Activated naive CD8-positive, alpha-beta T cell treated with anti-CD3 and anti-CD28 coated beads, Interleukin-2, amount 10 ng/mL, durations not matched to agents 7 days and 5 days (primary cell): Measurements from ENCODE around the gene PEAK3. TPM values are rescaled to one million over a fixed set of nuclear protein-coding genes. Genes with fewer than 3 reads are reported as not detected.
"Not testable (repeated sequence)": the region's sequence is repeated elsewhere in the genome, so short reads cannot be mapped to it uniquely, and the experiment has no call there.

ENCODE experiments used
- ATAC-seq: fragments of 150-1000 bp; cut with Tn5 transposase; one replicate; pipeline ENCODE4 v1.10.0; 2021; ENCODE audit warnings: low read depth, moderate library complexity
- POLR2A ChIA-PET: fragments of 350-600 bp; sonication (Branson Sonifier 250); formaldehyde crosslinking; loops from one replicate; lab custom pipeline; 2021; ENCODE audit warnings: antibody characterized with exemption; lab: Charles Lee
- DNase-seq: peaks from one replicate; pipeline ENCODE4 v3.0.0; 2021
- H3K27ac Mint-ChIP-seq: one replicate; pipeline ENCODE4 v1.8.0; 2022; ENCODE audit warnings: mild to moderate bottlenecking, mixed read lengths
- H3K27me3 Mint-ChIP-seq: one replicate; pipeline ENCODE4 v1.8.0; 2022; ENCODE audit warnings: mild to moderate bottlenecking, moderate library complexity, mixed read lengths
- H3K36me3 Mint-ChIP-seq: one replicate; pipeline ENCODE4 v1.8.0; 2021; ENCODE audit warnings: mild to moderate bottlenecking, mixed read lengths
- H3K4me1 Mint-ChIP-seq: one replicate; pipeline ENCODE4 v1.8.0; 2021; ENCODE audit warnings: mixed read lengths
- H3K4me3 Mint-ChIP-seq: one replicate; pipeline ENCODE4 v1.8.0; 2022; ENCODE audit warnings: mild to moderate bottlenecking, moderate library complexity, mixed read lengths
- H3K9me3 Mint-ChIP-seq: one replicate; pipeline ENCODE4 v1.8.0; 2021; ENCODE audit warnings: mixed read lengths
- total RNA-seq, 2 experiments: library from RNA; stranded (reverse); gene quantifications; one replicate each; pipeline ENCODE4 v1.2.3, GENCODE V29; 2021

The PEAK3 gene
- total RNA-seq, 2 experiments from 2014 or later: 0.14 TPM; not detected in 1

- no peaks in the 10 kb centered on the region for H3K27me3 Mint-ChIP-seq
- peak; percentile 71 for DNase-seq
- peak overlapping the region; percentile 82 for H3K27ac Mint-ChIP-seq
- H3K9me3 Mint-ChIP-seq: no peaks in the 10 kb centered on the region
- ATAC-seq: peak; percentile 35
- peak overlapping the region; percentile 78 for H3K4me3 Mint-ChIP-seq
- H3K36me3 Mint-ChIP-seq: peaks cover 15% of the 10 kb centered on the region
- POLR2A ChIA-PET: interaction anchor here (0.5 to 1.5 kb wide), 5 partner anchors 38 to 172 kb away, joined by 3 to 8 read pairs (median 4); partner anchors contain the start of genes LSM7 and SPPL2B
- H3K4me1 Mint-ChIP-seq: peaks cover 18% of the 10 kb centered on the region
These were observed 8.6 kb upstream of the PEAK3 start for GRCh38 chr19:2290441-2291184.

- H3K9me3 Mint-ChIP-seq: no peaks in the 10 kb centered on the region
- POLR2A ChIA-PET: interaction anchor here (0.6 to 1.7 kb wide), 7 partner anchors 15 to 172 kb away, joined by 3 to 8 read pairs (median 4); partner anchors contain the start of genes LSM7 and SPPL2B
- DNase-seq (peak; percentile 78), ATAC-seq (peak; percentile 74)
- H3K4me1 Mint-ChIP-seq: peaks cover 16% of the 10 kb centered on the region
- H3K36me3 Mint-ChIP-seq: peaks cover 15% of the 10 kb centered on the region
- peak overlapping the region; percentile 91 for H3K4me3 Mint-ChIP-seq
- H3K27me3 Mint-ChIP-seq: no peaks in the 10 kb centered on the region
- H3K27ac Mint-ChIP-seq: peak overlapping the region; percentile 96
These were observed 7.9 kb upstream of the PEAK3 start for GRCh38 chr19:2289714-2290435.

- ATAC-seq (peak; percentile 27), DNase-seq (peak; percentile 58)
- peaks cover 14% of the 10 kb centered on the region for H3K36me3 Mint-ChIP-seq
- no peaks in the 10 kb centered on the region for H3K9me3 Mint-ChIP-seq
- peak overlapping the region; percentile 96 for H3K27ac Mint-ChIP-seq
- H3K4me3 Mint-ChIP-seq: peak overlapping the region; percentile 91
- no peaks in the 10 kb centered on the region for H3K27me3 Mint-ChIP-seq
- H3K4me1 Mint-ChIP-seq: peaks cover 14% of the 10 kb centered on the region
- POLR2A ChIA-PET: interaction anchor here (0.6 to 1.7 kb wide), 5 partner anchors 14 to 105 kb away, joined by 3 to 6 read pairs (median 4); partner anchors contain the start of gene LSM7
These were observed 7.1 kb upstream of the PEAK3 start for GRCh38 chr19:2288818-2289713.

GRCh38 chr19:2288338-2288817 lies 6.4 kb upstream of the PEAK3 start:
- H3K4me1 Mint-ChIP-seq: peaks cover 13% of the 10 kb centered on the region

GRCh38 chr19:2287585-2288337 lies 5.8 kb upstream of the PEAK3 start:
- Mint-ChIP-seq H3K4me1 (peaks cover 13% of the 10 kb centered on the region), H3K27ac (peak overlapping the region; percentile 70), H3K9me3 (no peaks in the 10 kb centered on the region), H3K4me3 (no peak overlapping the region), H3K27me3 (peaks cover 3% of the 10 kb centered on the region), H3K36me3 (peaks cover 7% of the 10 kb centered on the region)
- no peak for DNase-seq
- POLR2A ChIA-PET: no interaction called here
- no peak for ATAC-seq

More at GRCh38 chr19:2288338-2288817, 6.4 kb upstream of the PEAK3 start:
- Mint-ChIP-seq H3K27me3 (no peaks in the 10 kb centered on the region), H3K27ac (peak overlapping the region; percentile 96), H3K4me3 (no peak overlapping the region), H3K9me3 (no peaks in the 10 kb centered on the region), H3K36me3 (peaks cover 11% of the 10 kb centered on the region)
- ATAC-seq: no peak
- DNase-seq: no peak
- POLR2A ChIA-PET: interaction anchor here (1.5 to 1.7 kb wide), 2 partner anchors 14 to 39 kb away, joined by 6 read pairs; partner anchors contain the start of gene LSM7

GRCh38 chr19:2286402-2287140 lies 4.6 kb upstream of the PEAK3 start:
- no peak overlapping the region for H3K4me3 Mint-ChIP-seq
- no peak overlapping the region for H3K27ac Mint-ChIP-seq
- no peaks in the 10 kb centered on the region for H3K9me3 Mint-ChIP-seq
- peaks cover 6% of the 10 kb centered on the region for H3K27me3 Mint-ChIP-seq
- DNase-seq (no peak), ATAC-seq (no peak)
- POLR2A ChIA-PET: interaction anchor here (0.6 kb wide), 1 partner anchor 13 kb away, joined by 3 read pairs; no protein-coding TSS in a partner anchor
- peaks cover 17% of the 10 kb centered on the region for H3K4me1 Mint-ChIP-seq
- peaks cover 3% of the 10 kb centered on the region for H3K36me3 Mint-ChIP-seq

- Mint-ChIP-seq H3K36me3 (no peaks in the 10 kb centered on the region), H3K27me3 (peaks cover 6% of the 10 kb centered on the region), H3K4me1 (peaks cover 11% of the 10 kb centered on the region), H3K9me3 (no peaks in the 10 kb centered on the region), H3K27ac (no peak overlapping the region), H3K4me3 (no peak overlapping the region)
- POLR2A ChIA-PET: interaction anchor here (0.7 kb wide), 2 partner anchors 9 to 43 kb away, joined by 3 to 4 read pairs; no protein-coding TSS in a partner anchor
- DNase-seq: no peak
- no peak for ATAC-seq
These were observed 2.0 kb upstream of the PEAK3 start for GRCh38 chr19:2283835-2284507.

- H3K4me3 Mint-ChIP-seq: peak overlapping the region; percentile 63
These were observed 875 bp upstream of the PEAK3 start for GRCh38 chr19:2282862-2283237.

GRCh38 chr19:2281265-2282061 lies 512 bp downstream of the PEAK3 start:
- H3K4me1 Mint-ChIP-seq, H3K27me3 Mint-ChIP-seq, DNase-seq, H3K9me3 Mint-ChIP-seq, ATAC-seq, H3K36me3 Mint-ChIP-seq: not testable (repeated sequence)
- H3K27ac Mint-ChIP-seq: peak overlapping the region; percentile 42
- POLR2A ChIA-PET: interaction anchor here (1.0 to 1.1 kb wide), 2 partner anchors 46 to 194 kb away, joined by 3 to 4 read pairs; partner anchors contain the start of gene GADD45B
- peak overlapping the region; percentile 63 for H3K4me3 Mint-ChIP-seq

More at GRCh38 chr19:2282862-2283237, 875 bp upstream of the PEAK3 start:
- H3K27ac Mint-ChIP-seq: no peak overlapping the region
- no peak for DNase-seq
- ATAC-seq: no peak
- POLR2A ChIA-PET: interaction anchor here (1.0 to 1.1 kb wide), 2 partner anchors 47 to 193 kb away, joined by 3 to 4 read pairs; partner anchors contain the start of gene GADD45B
- H3K9me3 Mint-ChIP-seq: no peaks in the 10 kb centered on the region
- peaks cover 6% of the 10 kb centered on the region for H3K27me3 Mint-ChIP-seq
- H3K36me3 Mint-ChIP-seq: no peaks in the 10 kb centered on the region
- peaks cover 6% of the 10 kb centered on the region for H3K4me1 Mint-ChIP-seq

GRCh38 chr19:2280633-2281264 lies 1.2 kb downstream of the PEAK3 start:
- no peak for ATAC-seq
- DNase-seq: no peak

More at GRCh38 chr19:2280633-2281264, 1.2 kb downstream of the PEAK3 start:
- no peak overlapping the region for H3K27ac Mint-ChIP-seq
- no peaks in the 10 kb centered on the region for H3K36me3 Mint-ChIP-seq
- H3K4me1 Mint-ChIP-seq: peaks cover 6% of the 10 kb centered on the region
- H3K4me3 Mint-ChIP-seq: no peak overlapping the region
- H3K9me3 Mint-ChIP-seq: no peaks in the 10 kb centered on the region
- peaks cover 6% of the 10 kb centered on the region for H3K27me3 Mint-ChIP-seq
- POLR2A ChIA-PET: interaction anchor here (0.7 kb wide), 1 partner anchor 175 kb away, joined by 4 read pairs; no protein-coding TSS in a partner anchor
